ENCODE results near the gene PI4K2A. TPM values are rescaled to one million over a fixed set of nuclear protein-coding genes. Genes with fewer than 3 reads are reported as not detected.

The PI4K2A gene
- polyA plus RNA-seq, 1 donor from 2014 or later: 14.4 TPM

GRCh38 chr10:97629289-97629688 lies 11.2 kb upstream of the PI4K2A start:
- no peak overlapping the region for H3K4me3 ChIP-seq (ENCODE audit: low read length)
- H3K27ac ChIP-seq (ENCODE audit: low read length): no peak overlapping the region
- TF ChIP-seq REST (IDR thresholded peaks at IDR 0.05; ENCODE audit: borderline replicate concordance): no peak
- TF ChIP-seq EP300 (conservative IDR thresholded peaks at IDR 0.05; ENCODE audit: poor library complexity, severe bottlenecking): no peak
- no peak for TF ChIP-seq TAF1 (IDR thresholded peaks at IDR 0.05; ENCODE audit: low read depth)
- no peak for TF ChIP-seq MXI1 (conservative IDR thresholded peaks at IDR 0.05; ENCODE audit: poor library complexity, severe bottlenecking)
- TF ChIP-seq POLR2AphosphoS5 (IDR thresholded peaks at IDR 0.05): no peak
- TF ChIP-seq EZH2 (IDR thresholded peaks at IDR 0.05; ENCODE audit: borderline replicate concordance, insufficient read depth, low read length, poor library complexity, severe bottlenecking): no peak
- no peak for TF ChIP-seq RAD21 (conservative IDR thresholded peaks at IDR 0.05)
- TF ChIP-seq CTCF (IDR thresholded peaks at IDR 0.05; ENCODE audit: poor library complexity, severe bottlenecking): no peak
- TF ChIP-seq SMC3 (conservative IDR thresholded peaks at IDR 0.05; ENCODE audit: poor library complexity): no peak
- H3K9me2 ChIP-seq (ENCODE audit: insufficient read depth, low read length): no peaks in the 10 kb centered on the region
- H3F3A ChIP-seq (ENCODE audit: insufficient read depth, low read length, poor library complexity, severe bottlenecking): no peaks in the 10 kb centered on the region
- H3K79me2 ChIP-seq (replicated peaks; ENCODE audit: insufficient read depth, low read length): peaks cover 29% of the 10 kb centered on the region
- H2AFZ ChIP-seq (ENCODE audit: low read depth, low read length): no peak overlapping the region
- no peak overlapping the region for H3K4me2 ChIP-seq (ENCODE audit: low read length)
- no peak overlapping the region for H3K9ac ChIP-seq (ENCODE audit: low read length)
- H3K9me3 ChIP-seq (ENCODE audit: low read length): no peaks in the 10 kb centered on the region
- no peaks in the 10 kb centered on the region for H4K20me1 ChIP-seq (ENCODE audit: insufficient read depth)
- no peaks in the 10 kb centered on the region for H3K27me3 ChIP-seq (ENCODE audit: insufficient read depth, low read depth, low read length)
- H3K36me3 ChIP-seq (ENCODE audit: insufficient read depth, low read length): no peaks in the 10 kb centered on the region

GRCh38 chr10:97631098-97631497 lies 9.4 kb upstream of the PI4K2A start:
- TF ChIP-seq RAD21 (conservative IDR thresholded peaks at IDR 0.05): no peak
- no peak for TF ChIP-seq EP300 (conservative IDR thresholded peaks at IDR 0.05; ENCODE audit: poor library complexity, severe bottlenecking)
- no peak for TF ChIP-seq MXI1 (conservative IDR thresholded peaks at IDR 0.05; ENCODE audit: poor library complexity, severe bottlenecking)
- H3K9me3 ChIP-seq (ENCODE audit: low read length): no peaks in the 10 kb centered on the region
- H3K27ac ChIP-seq (ENCODE audit: low read length): no peak overlapping the region
- H2AFZ ChIP-seq (ENCODE audit: low read depth, low read length): no peak overlapping the region
- peak overlapping the region; percentile 76 for H3K4me3 ChIP-seq (ENCODE audit: low read length)
- no peaks in the 10 kb centered on the region for H3K27me3 ChIP-seq (ENCODE audit: insufficient read depth, low read depth, low read length)
- no peaks in the 10 kb centered on the region for H3F3A ChIP-seq (ENCODE audit: insufficient read depth, low read length, poor library complexity, severe bottlenecking)
- H3K9ac ChIP-seq (ENCODE audit: low read length): no peak overlapping the region
- no peaks in the 10 kb centered on the region for H3K36me3 ChIP-seq (ENCODE audit: insufficient read depth, low read length)
- no peaks in the 10 kb centered on the region for H4K20me1 ChIP-seq (ENCODE audit: insufficient read depth)
- H3K9me2 ChIP-seq (ENCODE audit: insufficient read depth, low read length): no peaks in the 10 kb centered on the region
- H3K4me2 ChIP-seq (ENCODE audit: low read length): no peak overlapping the region
- H3K79me2 ChIP-seq (replicated peaks; ENCODE audit: insufficient read depth, low read length): peaks cover 25% of the 10 kb centered on the region

Data from neural cell (in vitro differentiated cells).